ENCODE data around the gene RIC8B. TPM values are rescaled to one million over a fixed set of nuclear protein-coding genes. Genes with fewer than 3 reads are reported as not detected.

RIC8B gene
- total RNA-seq, 1 experiment from 2014 or later, result 13.5 TPM

DNA sequence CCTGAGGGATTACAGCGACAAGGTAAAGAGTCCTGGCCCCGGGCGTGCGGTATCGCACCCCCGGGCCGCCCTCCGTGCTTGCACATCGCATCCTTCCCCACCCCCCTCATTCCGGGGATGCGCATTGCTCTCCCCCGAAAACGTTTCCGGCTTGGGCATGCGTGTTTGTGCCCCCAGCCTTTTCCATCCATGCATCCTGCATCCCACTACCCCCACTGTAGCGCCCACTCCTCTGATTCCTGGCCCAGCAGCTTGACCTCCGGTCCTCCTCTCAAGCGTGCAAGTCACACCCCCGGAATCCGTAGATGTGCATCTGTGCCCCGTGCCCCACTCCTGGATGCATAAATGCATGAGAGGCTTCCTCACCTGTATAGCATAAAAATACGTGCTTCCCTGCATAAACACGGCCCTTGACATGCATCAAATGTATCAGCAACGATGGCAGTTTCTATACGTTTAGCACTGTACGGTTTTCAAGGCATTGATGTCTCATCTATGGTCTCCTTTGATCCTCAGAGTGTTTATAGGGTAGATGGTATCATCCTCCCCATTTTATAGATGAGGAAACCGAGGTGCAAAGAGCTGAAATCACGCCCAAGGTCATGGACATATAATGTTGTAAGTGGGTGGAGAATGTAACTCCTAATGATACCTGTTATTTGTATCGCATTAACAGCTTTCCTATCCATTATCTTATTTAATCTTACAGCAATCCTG lies 484 bp downstream of the RIC8B start:
- Histone ChIP-seq H3K36me3 (no peaks in the 10 kb centered on the region), H3K27me3 (no peaks in the 10 kb centered on the region), H3K9me3 (no peaks in the 10 kb centered on the region), H3K4me3 (peak overlapping the region; percentile 64)
- no peak for DNase-seq

DNA sequence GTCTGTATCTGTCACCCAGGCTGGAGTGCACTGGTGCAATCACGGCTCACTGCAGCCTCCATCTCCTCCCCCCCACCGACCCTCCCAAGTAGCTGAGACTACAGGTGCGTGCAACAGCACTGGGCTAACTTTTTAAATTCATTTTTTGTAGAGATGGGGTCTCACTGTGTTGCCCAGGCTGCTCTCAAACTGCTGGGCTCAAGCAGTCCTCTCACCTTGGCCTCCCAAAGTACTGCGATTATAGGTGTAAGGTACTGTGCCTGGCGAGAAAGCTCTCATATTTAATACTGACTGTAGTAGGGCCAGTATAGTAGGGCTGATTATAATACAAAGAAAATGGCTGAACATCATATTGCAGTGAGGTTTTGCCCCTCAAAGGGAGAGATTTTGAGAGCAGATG lies 2.4 kb downstream of the RIC8B start:
- DNase-seq, result no peak
- H3K27me3 ChIP-seq, result no peaks in the 10 kb centered on the region
- no peak overlapping the region for H3K4me3 ChIP-seq
- H3K36me3 ChIP-seq, result no peaks in the 10 kb centered on the region
- H3K9me3 ChIP-seq, result no peaks in the 10 kb centered on the region

- no peak overlapping the region for H3K4me3 ChIP-seq
- peaks cover 4% of the 10 kb centered on the region; the same call in 1 of the 2 replicates for H3K36me3 ChIP-seq
- no peaks in the 10 kb centered on the region for H3K27me3 ChIP-seq
- no peak for DNase-seq
- no peaks in the 10 kb centered on the region for H3K9me3 ChIP-seq
These were observed 5.6 kb downstream of the RIC8B start for GRCh38 chr12:106780010-106780631.

GRCh38 chr12:106782619-106783018 lies 8.1 kb downstream of the RIC8B start:
- Histone ChIP-seq H3K4me3 (no peak overlapping the region), H3K36me3 (peaks cover 22% of the 10 kb centered on the region), H3K9me3 (no peaks in the 10 kb centered on the region), H3K27me3 (no peaks in the 10 kb centered on the region)
- DNase-seq, result no peak

DNA sequence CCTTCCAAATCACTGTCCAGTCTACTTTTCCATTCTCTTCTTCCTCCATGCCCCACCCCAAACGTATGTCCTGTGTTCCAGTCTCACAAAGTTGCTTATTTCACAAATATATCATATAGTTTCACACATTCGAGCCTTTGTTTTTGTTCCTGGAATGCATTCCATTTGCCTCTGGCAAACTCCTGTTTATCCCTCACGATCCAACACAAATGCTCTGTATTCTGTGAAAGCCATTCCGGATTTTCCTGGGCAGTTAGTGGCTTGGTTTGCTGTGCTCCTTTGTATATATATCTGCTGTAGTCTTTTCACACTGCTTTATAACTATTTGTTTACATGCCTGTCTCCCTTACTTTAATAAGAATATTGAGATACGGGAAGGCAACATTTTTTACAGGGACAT lies 9.0 kb downstream of the RIC8B start:
- Histone ChIP-seq H3K4me3 (no peak overlapping the region), H3K9me3 (no peaks in the 10 kb centered on the region), H3K36me3 (peaks cover 26% of the 10 kb centered on the region), H3K27me3 (no peaks in the 10 kb centered on the region)
- no peak for DNase-seq

DNA sequence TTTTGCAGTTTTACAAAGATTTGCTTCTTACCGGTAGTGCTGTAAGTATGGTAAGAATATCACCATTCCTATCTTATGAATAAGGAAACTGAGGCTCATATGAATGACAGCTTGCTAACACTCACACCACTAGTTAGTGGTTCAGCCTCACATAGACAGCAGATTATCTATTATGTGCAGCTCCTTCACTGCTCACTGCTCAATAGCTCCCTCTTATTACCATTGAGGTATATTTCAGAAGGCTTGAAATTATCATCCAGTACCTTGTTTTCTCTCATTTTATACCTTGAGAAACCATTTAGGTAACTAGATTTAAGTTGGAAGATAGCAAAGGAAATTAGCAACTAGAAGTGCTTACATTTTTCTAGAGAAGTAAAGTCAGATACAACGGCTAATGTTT lies 15.5 kb downstream of the RIC8B start:
- Histone ChIP-seq H3K27me3 (no peaks in the 10 kb centered on the region), H3K36me3 (peaks cover 53% of the 10 kb centered on the region), H3K4me3 (no peak overlapping the region), H3K9me3 (no peaks in the 10 kb centered on the region; the same call in 1 of the 2 replicates)
- no peak for DNase-seq

GRCh38 chr12:106791531-106791930 lies 17.0 kb downstream of the RIC8B start:
- no peak for DNase-seq
- no peak overlapping the region for H3K4me3 ChIP-seq

DNA sequence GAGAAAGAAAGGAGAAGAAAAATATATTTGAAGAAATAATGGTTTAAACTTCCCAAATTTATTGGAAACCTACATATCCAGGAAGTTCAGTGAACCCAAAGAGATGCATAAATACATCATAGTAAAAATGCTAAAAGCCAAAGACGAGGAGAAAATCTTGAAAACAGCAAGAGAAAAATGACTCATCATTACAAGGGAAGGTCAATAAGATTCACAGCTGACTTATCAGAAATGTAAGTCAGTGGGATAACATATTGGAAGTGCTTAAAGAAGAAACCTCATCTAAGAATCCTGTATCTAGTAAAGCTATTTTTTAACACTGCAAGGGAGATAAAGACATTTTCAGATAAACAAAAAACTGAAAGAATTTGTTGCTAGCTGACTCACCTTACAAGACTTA lies 19.9 kb downstream of the RIC8B start:
- Histone ChIP-seq H3K9me3 (no peaks in the 10 kb centered on the region; the same call in 1 of the 2 replicates), H3K27me3 (no peaks in the 10 kb centered on the region), H3K4me3 (no peak overlapping the region), H3K36me3 (peaks cover 26% of the 10 kb centered on the region)
- no peak for DNase-seq

More at GRCh38 chr12:106791531-106791930, 17.0 kb downstream of the RIC8B start:
- H3K9me3 ChIP-seq, result no peaks in the 10 kb centered on the region; the same call in 1 of the 2 replicates
- H3K27me3 ChIP-seq, result no peaks in the 10 kb centered on the region
- peaks cover 46% of the 10 kb centered on the region for H3K36me3 ChIP-seq

- no peaks in the 10 kb centered on the region for H3K9me3 ChIP-seq
- DNase-seq, result no peak
- no peak overlapping the region for H3K4me3 ChIP-seq
- peaks cover 4% of the 10 kb centered on the region; the same call in 1 of the 2 replicates for H3K36me3 ChIP-seq
- H3K27me3 ChIP-seq, result no peaks in the 10 kb centered on the region
These were observed 26.8 kb downstream of the RIC8B start for GRCh38 chr12:106801167-106801708.

GRCh38 chr12:106801830-106802533 lies 27.5 kb downstream of the RIC8B start:
- Histone ChIP-seq H3K27me3 (no peaks in the 10 kb centered on the region), H3K4me3 (no peak overlapping the region), H3K36me3 (peaks cover 4% of the 10 kb centered on the region), H3K9me3 (no peaks in the 10 kb centered on the region)
- DNase-seq, result no peak

- Histone ChIP-seq H3K27me3 (no peaks in the 10 kb centered on the region), H3K4me3 (no peak overlapping the region), H3K9me3 (no peaks in the 10 kb centered on the region), H3K36me3 (peaks cover 4% of the 10 kb centered on the region)
- no peak for DNase-seq
These were observed 30.2 kb downstream of the RIC8B start for GRCh38 chr12:106804668-106805067.

DNA sequence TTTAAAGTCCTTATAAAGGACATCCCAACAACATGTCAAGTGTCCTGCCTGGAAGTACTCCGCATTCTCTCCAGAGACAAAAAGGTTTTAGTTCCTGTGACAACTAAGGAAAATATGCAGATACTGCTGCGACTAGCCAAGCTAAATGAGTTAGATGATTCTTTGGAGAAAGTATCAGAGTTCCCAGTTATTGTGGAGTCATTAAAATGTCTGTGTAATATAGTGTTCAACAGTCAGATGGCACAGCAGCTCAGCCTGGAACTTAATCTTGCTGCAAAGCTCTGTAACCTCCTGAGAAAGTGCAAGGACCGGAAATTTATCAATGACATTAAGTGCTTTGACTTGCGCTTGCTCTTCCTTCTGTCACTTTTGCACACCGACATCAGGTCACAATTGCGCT lies 40.2 kb downstream of the RIC8B start:
- H3K36me3 ChIP-seq, result no peaks in the 10 kb centered on the region; the same call in none of the 2 replicates
- no peak overlapping the region for H3K4me3 ChIP-seq
- no peaks in the 10 kb centered on the region for H3K27me3 ChIP-seq
- no peak for DNase-seq
- H3K9me3 ChIP-seq, result no peaks in the 10 kb centered on the region

- Histone ChIP-seq H3K36me3 (no peaks in the 10 kb centered on the region; the same call in none of the 2 replicates), H3K4me3 (no peak overlapping the region), H3K27me3 (no peaks in the 10 kb centered on the region), H3K9me3 (no peaks in the 10 kb centered on the region)
- DNase-seq, result no peak
These were observed 41.3 kb downstream of the RIC8B start for GRCh38 chr12:106815741-106816140.

DNA sequence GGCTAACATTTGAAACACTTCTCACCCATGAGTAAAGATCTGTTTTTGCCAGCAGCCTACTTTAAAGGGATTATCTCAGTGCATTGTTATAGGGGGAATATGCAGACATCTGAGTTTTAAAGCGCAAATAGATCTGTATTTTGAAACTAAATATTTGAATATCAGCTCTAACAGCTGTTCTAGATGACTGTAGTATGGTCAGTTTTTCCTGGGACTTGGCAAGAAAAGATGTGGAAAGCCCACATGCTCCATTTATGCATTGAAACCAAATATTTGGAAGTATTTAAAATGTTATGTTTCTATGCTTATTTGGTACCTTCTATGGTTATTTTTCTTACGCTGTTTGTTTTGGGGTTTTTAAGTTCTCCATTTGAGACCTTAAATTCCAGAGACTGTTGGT lies 41.7 kb downstream of the RIC8B start:
- no peak overlapping the region for H3K4me3 ChIP-seq
- no peaks in the 10 kb centered on the region for H3K27me3 ChIP-seq
- DNase-seq, result no peak
- no peaks in the 10 kb centered on the region; the same call in none of the 2 replicates for H3K36me3 ChIP-seq
- H3K9me3 ChIP-seq, result no peaks in the 10 kb centered on the region

GRCh38 chr12:106819991-106820390 lies 45.5 kb downstream of the RIC8B start:
- H3K27me3 ChIP-seq, result no peaks in the 10 kb centered on the region
- no peak for DNase-seq
- H3K9me3 ChIP-seq, result no peaks in the 10 kb centered on the region
- H3K4me3 ChIP-seq, result no peak overlapping the region
- no peaks in the 10 kb centered on the region; the same call in none of the 2 replicates for H3K36me3 ChIP-seq

GRCh38 chr12:106831699-106832098 lies 57.2 kb downstream of the RIC8B start:
- no peak for DNase-seq
- H3K9me3 ChIP-seq, result no peaks in the 10 kb centered on the region
- H3K36me3 ChIP-seq, result no peaks in the 10 kb centered on the region
- no peaks in the 10 kb centered on the region for H3K27me3 ChIP-seq
- H3K4me3 ChIP-seq, result no peak overlapping the region

GRCh38 chr12:106837782-106838181 lies 63.3 kb downstream of the RIC8B start:
- H3K9me3 ChIP-seq, result no peaks in the 10 kb centered on the region
- H3K27me3 ChIP-seq, result no peaks in the 10 kb centered on the region
- H3K36me3 ChIP-seq, result no peaks in the 10 kb centered on the region
- DNase-seq, result no peak
- H3K4me3 ChIP-seq, result no peak overlapping the region
